Pericardium fibroblast (primary cell): Measurements from ENCODE around the gene WDR26. TPM values are rescaled to one million over a fixed set of nuclear protein-coding genes. Genes with fewer than 3 reads are reported as not detected.

Experiments used
- total RNA-seq: library from RNA; depleted of rRNA; stranded (reverse); fragments of >200 nt; gene quantifications from 2 replicates; pipeline ENCODE4 v1.2.3, GENCODE V29; 2015

Gene WDR26
- total RNA-seq: 30.5 and 36.9 TPM in 2 replicates

GRCh38 chr1:224434691-224435317 is at the start of gene WDR26:
WDR26 (minus strand) TSS chr1:224434797.

GRCh38 chr1:224356685-224357625 is 77.6 kb downstream of the WDR26 start, which contains the start of gene CNIH4:
CNIH4 (plus strand) TSS chr1:224356879; CDS start chr1:224356925, 46 bp downstream.

Other genes with a start within 250 kb of the WDR26 start
- gene NVL, start 104.6 kb downstream of the WDR26 start, total RNA-seq: 9.9 and 10.6 TPM in 2 replicates
- 33.4 and 46.2 TPM in 2 replicates for gene CNIH4, start 77.9 kb downstream of the WDR26 start, total RNA-seq
- 2.2 and 3.8 TPM in 2 replicates for gene CNIH3, start 181.5 kb upstream of the WDR26 start, total RNA-seq